OCI-LY1 (cell line): Measurements from ENCODE around the gene LRSAM1.

Experiments
- EZH2 ChIP-seq: fragments of 200-600 bp; sonication (generic), shearing (Covaris generic); IDR thresholded peaks from 2 replicates; pipeline ENCODE4 v1.8.0; 2017; ENCODE audit warnings: borderline replicate concordance, mixed run types, mild to moderate bottlenecking, antibody characterized with exemption, low read length, moderate library complexity, mixed read lengths
- TF ChIP-seq, protein P1 (sequence below): fragments of 200-600 bp; sonication (generic), shearing (Covaris generic); IDR thresholded peaks from 2 replicates; pipeline ENCODE4 v1.5.1; 2017; ENCODE audit warnings: mild to moderate bottlenecking, antibody characterized with exemption, low read length, moderate library complexity, mixed read lengths

DNA sequence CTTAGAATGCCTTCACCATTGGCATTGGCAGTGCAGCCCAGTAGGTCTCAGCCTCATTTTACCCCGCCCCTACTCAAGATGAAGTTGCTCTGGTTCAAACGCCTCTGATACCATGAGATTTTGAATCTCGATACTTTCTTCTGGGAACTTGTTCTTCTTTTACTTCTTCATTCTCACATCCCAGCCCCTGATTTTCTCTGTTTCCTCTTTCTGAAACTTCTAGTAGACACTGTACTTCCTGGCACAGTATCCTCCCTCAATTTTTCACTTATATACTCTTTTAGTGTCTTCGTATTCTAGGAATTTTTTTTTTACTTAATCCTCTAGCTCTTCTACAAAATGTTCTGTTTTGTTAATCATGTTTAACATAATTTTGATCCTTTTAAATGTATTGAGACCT lies 40.2 kb upstream of the LRSAM1 start:
- TF ChIP-seq, protein P1, sequence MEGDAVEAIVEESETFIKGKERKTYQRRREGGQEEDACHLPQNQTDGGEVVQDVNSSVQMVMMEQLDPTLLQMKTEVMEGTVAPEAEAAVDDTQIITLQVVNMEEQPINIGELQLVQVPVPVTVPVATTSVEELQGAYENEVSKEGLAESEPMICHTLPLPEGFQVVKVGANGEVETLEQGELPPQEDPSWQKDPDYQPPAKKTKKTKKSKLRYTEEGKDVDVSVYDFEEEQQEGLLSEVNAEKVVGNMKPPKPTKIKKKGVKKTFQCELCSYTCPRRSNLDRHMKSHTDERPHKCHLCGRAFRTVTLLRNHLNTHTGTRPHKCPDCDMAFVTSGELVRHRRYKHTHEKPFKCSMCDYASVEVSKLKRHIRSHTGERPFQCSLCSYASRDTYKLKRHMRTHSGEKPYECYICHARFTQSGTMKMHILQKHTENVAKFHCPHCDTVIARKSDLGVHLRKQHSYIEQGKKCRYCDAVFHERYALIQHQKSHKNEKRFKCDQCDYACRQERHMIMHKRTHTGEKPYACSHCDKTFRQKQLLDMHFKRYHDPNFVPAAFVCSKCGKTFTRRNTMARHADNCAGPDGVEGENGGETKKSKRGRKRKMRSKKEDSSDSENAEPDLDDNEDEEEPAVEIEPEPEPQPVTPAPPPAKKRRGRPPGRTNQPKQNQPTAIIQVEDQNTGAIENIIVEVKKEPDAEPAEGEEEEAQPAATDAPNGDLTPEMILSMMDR = no peak
- no peak for TF ChIP-seq EZH2
